Panc1 (cell line): ENCODE results near the gene MLKL.

Experiments used
- CTCF ChIP-seq: fragments of 450-650 bp; IDR thresholded peaks from 2 replicates; pipeline ENCODE4 v1.5.1; 2017; ENCODE audit warnings: mild to moderate bottlenecking
- POLR2AphosphoS5 ChIP-seq: IDR thresholded peaks from 2 replicates; pipeline ENCODE4 v1.6.1; 2012; ENCODE audit warnings: mild to moderate bottlenecking, low read depth, low read length, moderate library complexity
- REST ChIP-seq, 2 experiments: IDR thresholded peaks; 2 replicates each; pipeline ENCODE4 v1.6.1; 2011 to 2012; ENCODE audit warnings: low read depth in 2 of 2, control low read depth in 1 of 2, low read length in 1 of 2, mild to moderate bottlenecking in 1 of 2, moderate library complexity in 1 of 2; ENCODE audit not compliant: insufficient read depth in 1 of 2
- SIN3A ChIP-seq: IDR thresholded peaks from 2 replicates; pipeline ENCODE4 v1.6.1; 2012; ENCODE audit warnings: low read depth, mild to moderate bottlenecking, low read length, moderate library complexity, borderline replicate concordance; ENCODE audit not compliant: insufficient read depth
- TCF7L2 ChIP-seq: IDR thresholded peaks from 2 replicates; pipeline ENCODE4 v1.6.1; 2011; ENCODE audit warnings: mild to moderate bottlenecking, low read depth, low read length, inconsistent platforms

DNA sequence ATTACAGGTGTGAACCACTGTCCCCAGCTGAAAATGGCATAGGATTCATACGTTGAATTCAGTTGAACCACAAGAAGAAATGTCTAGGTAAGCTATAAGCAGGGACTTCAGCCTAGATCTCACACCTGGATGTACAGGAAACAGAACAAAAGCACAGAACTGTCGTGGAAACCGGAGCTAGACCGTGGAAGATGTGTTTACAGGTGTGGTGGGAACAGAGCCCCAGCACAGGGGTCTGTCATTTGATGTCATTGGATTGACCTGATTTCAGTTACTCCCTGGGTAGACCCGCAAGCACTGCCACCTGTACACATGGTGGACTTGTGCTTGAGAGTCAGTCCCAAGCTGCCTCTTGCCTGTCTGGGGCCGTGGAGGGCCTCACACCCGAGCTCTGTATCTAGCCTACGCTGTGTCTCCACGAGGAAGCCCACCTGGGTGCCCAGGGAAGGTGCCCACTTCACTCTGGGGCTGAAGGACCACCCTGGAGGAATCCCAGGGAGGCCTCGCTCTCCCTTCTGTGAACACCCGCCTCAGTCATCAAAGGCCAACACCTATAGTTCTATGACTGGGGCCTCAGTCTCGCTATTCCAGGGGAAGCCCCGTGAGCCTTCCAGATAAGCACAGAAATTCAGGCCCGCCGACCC, 32.2 kb upstream of the MLKL start:
- TF ChIP-seq CTCF (no peak), REST (IDR thresholded peaks at IDR 0.05; ENCODE audit: insufficient read depth in 1 of 2, low read depth in 2 of 2, low read length in 1 of 2) (no peak), TCF7L2 (no peak), POLR2AphosphoS5 (no peak), SIN3A (no peak)
